Stomach (tissue), 9 donors: ENCODE data around the gene SLC17A7. TPM values are rescaled to one million over a fixed set of nuclear protein-coding genes. Genes with fewer than 3 reads are reported as not detected.

ENCODE experiments used
- DNase-seq, 2 donors: peaks; one replicate each; pipeline versions ENCODE4 v3.0.0 to v3.0.0-alpha.2; 2013 to 2019
- H3K27ac ChIP-seq, 5 donors: fragments of 200-600 bp in 4 of 5; sonication (generic) in 4 of 5; one replicate each; pipeline ENCODE4 v1.5.1; 2013 to 2019; ENCODE audit warnings: mild to moderate bottlenecking in 1 of 5, moderate library complexity in 1 of 5
- H3K27me3 ChIP-seq, 3 donors: fragments of 200-600 bp; sonication (generic); one replicate each; pipeline ENCODE4 v1.5.1; 2017 to 2019; ENCODE audit warnings: mixed run types in 1 of 3
- H3K36me3 ChIP-seq, 4 donors: fragments of 200-600 bp; sonication (generic); 1 replicate in 3 of 4; 2 replicates in 1 of 4; pipeline ENCODE4 v1.5.1; 2016 to 2019
- H3K4me1 ChIP-seq, 4 donors: fragments of 200-600 bp; sonication (generic); one replicate each; pipeline ENCODE4 v1.5.1; 2016 to 2019
- H3K4me3 ChIP-seq, 4 donors: fragments of 200-600 bp; sonication (generic) in 3 of 4; one replicate each; pipeline ENCODE4 v1.5.1; 2016 to 2019; ENCODE audit warnings: mild to moderate bottlenecking in 1 of 4
- H3K9me3 ChIP-seq, 4 donors: fragments of 200-600 bp; sonication (generic); one replicate each; pipeline ENCODE4 v1.5.1; 2016 to 2019
- EP300 ChIP-seq: sonication (generic); formaldehyde crosslinking; IDR thresholded peaks from one replicate; pipeline ENCODE4 v1.6.1; 2017; ENCODE audit warnings: antibody characterized with exemption
- POLR2A ChIP-seq, 4 donors: fragments of 450-650 bp; IDR thresholded peaks; one replicate each; pipeline ENCODE4 v1.6.1; 2016; ENCODE audit warnings: antibody characterized with exemption in 4 of 4, control low read depth in 2 of 4, mild to moderate bottlenecking in 1 of 4, moderate library complexity in 1 of 4
- POLR2AphosphoS5 ChIP-seq, 3 donors: sonication (generic); formaldehyde crosslinking; IDR thresholded peaks; one replicate each; pipeline ENCODE4 v1.6.1; 2016; ENCODE audit warnings: antibody characterized with exemption in 3 of 3
- WGBS, 5 donors: extraction: QIAGEN DNeasy Blood & Tissue Kit in 3 of 5; methylation state at CpG; one replicate each; pipeline versions ENCODE4 v1.1.5 to v1.1.7; 2013 to 2018; 5-methylcytosine and 5-hydroxymethylcytosine counted together
- intact Hi-C: fragments of 100-400 bp; cut with DNase I; formaldehyde crosslinking; loops from one replicate; pipeline ENCODE4 v1.15.1; 2023; ENCODE audit warnings: low total_unique reads
- polyA plus RNA-seq, 3 donors: library from polyadenylated mRNA; stranded (reverse); fragments of 200-250 nt; gene quantifications; one replicate each; pipeline ENCODE4 v1.2.3, GENCODE V29; 2013
- total RNA-seq, 5 donors: library from RNA; depleted of rRNA; stranded (reverse); fragments of >200 nt; gene quantifications; one replicate each; pipeline versions ENCODE4 v1.1.0 to v1.2.3, GENCODE V29; 2014 to 2016
- TF ChIP-seq, protein P1 (sequence below), 7 experiments: fragments of 450-650 bp in 4 of 7; fragments of 200-600 bp in 3 of 7; sonication (generic) in 3 of 7; IDR thresholded peaks; one replicate each; pipeline ENCODE4 v1.5.1; 2016 to 2019; ENCODE audit warnings: antibody characterized with exemption in 7 of 7, control low read depth in 2 of 7, mild to moderate bottlenecking in 1 of 7
- donor health status: healthy with polysubstance abuse.
- donor health status: Bipolar disorder and iron deficiency.
- donor health status: healthy.

SLC17A7 gene
- total and polyA plus RNA-seq, 8 donors: 0.25 to 2.0 (median 0.93) TPM; not detected in 2

DNA sequence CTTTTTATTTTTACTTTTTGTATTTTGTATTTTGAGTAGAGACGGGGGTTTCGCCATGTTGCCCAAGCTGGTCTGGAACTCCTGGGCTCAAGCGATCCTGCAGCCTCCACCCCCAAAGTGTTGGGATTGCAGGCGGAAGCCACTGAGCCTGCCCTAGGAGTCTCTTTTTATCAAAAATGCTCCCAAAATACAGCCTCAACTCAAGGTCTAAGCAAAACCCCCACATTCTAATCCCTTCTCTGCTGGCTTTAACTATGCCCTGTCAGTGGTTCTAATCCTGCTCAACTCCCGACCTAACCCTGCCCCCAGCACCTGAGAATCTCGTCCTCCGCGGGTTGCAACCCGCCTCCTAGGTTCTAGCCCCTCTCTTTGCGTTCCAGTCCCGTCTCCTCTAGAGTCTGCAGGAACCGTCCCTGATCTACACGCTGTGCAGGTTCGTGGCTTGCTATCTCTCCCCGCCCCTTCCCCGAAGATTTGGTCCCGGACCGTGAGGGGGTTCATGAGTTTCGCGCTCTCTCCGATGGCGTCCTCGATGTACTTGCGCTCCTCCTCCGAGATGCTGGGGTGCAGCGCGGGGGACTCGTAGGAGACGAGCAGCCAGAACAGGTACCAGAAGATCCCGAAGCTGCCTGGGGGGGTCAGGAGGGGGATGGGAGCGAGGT lies 8.0 kb downstream of the SLC17A7 start:
- Histone ChIP-seq H3K4me3 (no peak overlapping the region), H3K27ac (no peak overlapping the region), H3K9me3 (no peaks in the 10 kb centered on the region), H3K4me1 (peaks cover 3 to 22% (median 15%) of the 10 kb centered on the region in 4 donors), H3K36me3 (no peaks in the 10 kb centered on the region), H3K27me3 (peaks cover 33 to 100% (median 99%) of the 10 kb centered on the region in 3 donors)
- TF ChIP-seq, protein P1, sequence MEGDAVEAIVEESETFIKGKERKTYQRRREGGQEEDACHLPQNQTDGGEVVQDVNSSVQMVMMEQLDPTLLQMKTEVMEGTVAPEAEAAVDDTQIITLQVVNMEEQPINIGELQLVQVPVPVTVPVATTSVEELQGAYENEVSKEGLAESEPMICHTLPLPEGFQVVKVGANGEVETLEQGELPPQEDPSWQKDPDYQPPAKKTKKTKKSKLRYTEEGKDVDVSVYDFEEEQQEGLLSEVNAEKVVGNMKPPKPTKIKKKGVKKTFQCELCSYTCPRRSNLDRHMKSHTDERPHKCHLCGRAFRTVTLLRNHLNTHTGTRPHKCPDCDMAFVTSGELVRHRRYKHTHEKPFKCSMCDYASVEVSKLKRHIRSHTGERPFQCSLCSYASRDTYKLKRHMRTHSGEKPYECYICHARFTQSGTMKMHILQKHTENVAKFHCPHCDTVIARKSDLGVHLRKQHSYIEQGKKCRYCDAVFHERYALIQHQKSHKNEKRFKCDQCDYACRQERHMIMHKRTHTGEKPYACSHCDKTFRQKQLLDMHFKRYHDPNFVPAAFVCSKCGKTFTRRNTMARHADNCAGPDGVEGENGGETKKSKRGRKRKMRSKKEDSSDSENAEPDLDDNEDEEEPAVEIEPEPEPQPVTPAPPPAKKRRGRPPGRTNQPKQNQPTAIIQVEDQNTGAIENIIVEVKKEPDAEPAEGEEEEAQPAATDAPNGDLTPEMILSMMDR (IDR thresholded peaks at IDR 0.05): no peak
- TF ChIP-seq EP300 (no peak), POLR2AphosphoS5 (IDR thresholded peaks at IDR 0.05) (no peak), POLR2A (IDR thresholded peaks at IDR 0.05) (no peak)
- no peak for DNase-seq
- intact Hi-C loops: loop anchor here (5.0 kb wide), 1 partner anchor 36 kb away; no protein-coding TSS in a partner anchor
- WGBS, 5 donors: 17 to 24% (median 21%) methylated on average over 14 to 31 of the region's 31 CpGs

DNA sequence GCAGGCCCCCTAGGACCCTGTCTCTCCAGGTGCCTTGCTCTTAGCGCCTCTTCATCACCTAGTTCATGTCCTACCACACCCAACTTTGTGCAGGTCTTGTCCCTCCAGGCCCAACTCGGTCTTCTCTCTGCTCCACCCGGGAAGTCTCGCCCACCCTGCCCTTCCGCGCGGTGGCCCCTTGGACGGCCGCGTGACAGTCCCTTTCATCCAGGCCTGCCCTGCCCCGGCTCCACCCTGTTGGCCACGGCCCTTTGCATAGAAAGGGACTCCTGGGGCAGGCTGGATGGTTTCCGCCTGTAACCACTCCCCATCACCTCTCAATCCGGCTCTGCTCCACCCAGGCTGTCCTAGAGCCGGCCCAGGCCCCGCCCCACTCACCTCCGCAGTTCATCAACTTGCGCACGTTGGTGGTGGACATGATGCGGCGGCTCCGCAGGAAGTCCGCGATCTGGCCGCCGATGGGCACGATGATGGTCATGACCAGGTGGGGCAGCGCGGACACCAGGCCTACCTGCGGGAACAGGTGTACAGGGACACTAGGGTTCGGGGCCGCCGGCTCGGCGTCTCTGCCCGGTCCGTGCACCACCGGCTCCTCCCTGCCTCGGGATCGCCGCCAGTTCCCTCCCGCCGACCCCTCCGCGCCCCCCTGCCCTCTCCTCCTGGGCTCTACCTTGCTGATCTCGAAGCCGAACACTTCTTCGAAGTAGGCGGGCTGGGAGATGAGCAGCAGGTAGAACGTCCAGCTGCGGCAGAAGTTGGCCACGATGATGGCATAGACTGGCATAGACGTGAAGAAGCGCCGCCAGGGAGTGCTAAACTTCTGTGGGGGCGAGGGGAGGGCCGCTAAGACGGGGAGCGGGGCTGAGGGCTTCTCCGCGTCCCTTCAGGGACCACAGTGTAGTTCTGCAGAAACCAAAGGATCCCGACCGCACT lies 8.9 kb downstream of the SLC17A7 start:
- intact Hi-C loops: loop anchor here (5.0 kb wide), 1 partner anchor 35 kb away; no protein-coding TSS in a partner anchor
- 9 to 14% (median 10%) methylated on average over 27 to 63 of the region's 63 CpGs for WGBS, 5 donors
- Histone ChIP-seq H3K4me3 (no peak overlapping the region), H3K36me3 (no peaks in the 10 kb centered on the region), H3K27ac (no peak overlapping the region), H3K4me1 (peaks cover 11 to 30% (median 23%) of the 10 kb centered on the region in 4 donors), H3K9me3 (no peaks in the 10 kb centered on the region), H3K27me3 (peaks cover 41 to 100% (median 100%) of the 10 kb centered on the region in 3 donors)
- DNase-seq: no peak
- TF ChIP-seq POLR2AphosphoS5 (IDR thresholded peaks at IDR 0.05) (no peak), EP300 (no peak), POLR2A (IDR thresholded peaks at IDR 0.05) (no peak)
- TF ChIP-seq, protein P1 (IDR thresholded peaks at IDR 0.05): no peak

DNA sequence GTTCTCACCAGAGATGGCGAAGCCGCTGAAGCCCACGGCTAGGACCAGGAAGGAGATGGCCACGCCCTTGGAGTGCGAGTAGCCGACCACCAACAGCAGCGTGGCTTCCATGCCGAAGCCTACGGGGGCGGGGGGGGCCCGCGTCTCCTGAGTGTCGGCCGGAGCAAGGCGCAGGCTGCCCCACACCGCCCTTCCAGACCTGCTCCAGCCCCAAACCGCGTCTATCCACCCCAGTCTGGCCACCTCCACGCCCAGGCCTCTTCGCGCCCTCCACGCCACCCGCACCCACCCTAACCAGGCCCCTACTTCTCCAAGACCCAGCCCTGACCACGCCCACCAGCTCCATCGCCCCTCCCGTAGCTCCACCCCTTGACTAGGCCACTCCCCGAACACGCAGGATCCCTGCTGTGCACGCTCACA lies 10.0 kb downstream of the SLC17A7 start:
- no peaks in the 10 kb centered on the region for H3K36me3 ChIP-seq
- no peak for TF ChIP-seq POLR2AphosphoS5 (IDR thresholded peaks at IDR 0.05)
- TF ChIP-seq, protein P1 (IDR thresholded peaks at IDR 0.05): no peak
- TF ChIP-seq POLR2A (IDR thresholded peaks at IDR 0.05): no peak
- TF ChIP-seq EP300: no peak
- intact Hi-C loops: loop anchor here (5.0 kb wide), 1 partner anchor 34 kb away; no protein-coding TSS in a partner anchor
- no peak overlapping the region for H3K4me3 ChIP-seq
- no peak for DNase-seq
- no peak overlapping the region for H3K27ac ChIP-seq
- H3K4me1 ChIP-seq: peaks cover 11 to 25% (median 22%) of the 10 kb centered on the region in 4 donors
- 40 to 54% (median 44%) methylated on average over 22 to 29 of the region's 29 CpGs for WGBS, 5 donors
- H3K27me3 ChIP-seq: peaks cover 50 to 100% (median 100%) of the 10 kb centered on the region in 3 donors
- no peaks in the 10 kb centered on the region for H3K9me3 ChIP-seq

- TF ChIP-seq, protein P1 (IDR thresholded peaks at IDR 0.05): no peak
- H3K27ac ChIP-seq: no peak overlapping the region
- H3K27me3 ChIP-seq: peaks cover 55 to 100% (median 100%) of the 10 kb centered on the region in 3 donors
- H3K9me3 ChIP-seq: no peaks in the 10 kb centered on the region
- intact Hi-C loops: loop anchor here (5.0 kb wide), 1 partner anchor 34 kb away; no protein-coding TSS in a partner anchor
- no peak for DNase-seq
- peaks cover 11 to 24% (median 21%) of the 10 kb centered on the region in 4 donors for H3K4me1 ChIP-seq
- H3K4me3 ChIP-seq: no peak overlapping the region
- 60 to 69% (median 64%) methylated on average over 27 to 28 of the region's 28 CpGs for WGBS, 5 donors
- no peaks in the 10 kb centered on the region for H3K36me3 ChIP-seq
These were observed 10.5 kb downstream of the SLC17A7 start for GRCh38 chr19:49430678-49431329.
